ENCODE measurements around the gene OLIG2.

DNA sequence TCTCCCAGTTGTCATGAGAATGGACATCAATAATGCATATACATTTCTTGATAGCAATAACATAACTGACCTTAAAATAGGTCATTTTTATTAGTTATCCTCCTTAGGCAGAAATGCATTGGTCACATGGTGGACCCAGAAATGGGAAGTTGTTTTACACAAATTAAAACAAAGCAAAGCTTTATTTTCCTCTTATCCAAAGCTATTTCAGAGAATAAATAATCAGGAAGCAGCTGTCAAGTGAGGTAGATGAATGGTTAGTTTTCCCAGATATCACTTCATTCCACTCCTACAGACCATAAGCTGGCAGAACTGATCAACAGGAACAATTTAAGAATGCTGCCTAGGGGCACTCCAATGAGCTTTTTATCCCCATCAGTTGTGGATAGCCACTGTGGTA, 28.2 kb downstream of the OLIG2 start:
- TF ChIP-seq CTCF (IDR thresholded peaks at IDR 0.05) (no peak), POLR2AphosphoS5 (IDR thresholded peaks at IDR 0.05) (no peak), POLR2A (IDR thresholded peaks at IDR 0.05) (no peak)

All from gastroesophageal sphincter (tissue), 3 donors.